Liver (tissue), 9 donors: ENCODE results near the gene OAS2. TPM values are rescaled to one million over a fixed set of nuclear protein-coding genes. Genes with fewer than 3 reads are reported as not detected.

ENCODE experiments used
- DNase-seq: peaks from one replicate; pipeline ENCODE4 v3.0.0-alpha.2; 2017; ENCODE audit warnings: low spot score
- H3K27ac ChIP-seq, 2 donors: one replicate each; pipeline ENCODE4 v1.7.0; 2013; ENCODE audit warnings: inconsistent platforms in 2 of 2, low read length in 2 of 2, control low read depth in 1 of 2, low read depth in 1 of 2, mild to moderate bottlenecking in 1 of 2
- H3K27me3 ChIP-seq, 4 donors: one replicate each; pipeline versions ENCODE4 v1.6.1 to v1.7.0; 2013; ENCODE audit warnings: low read length in 3 of 4, inconsistent platforms in 1 of 4, mild to moderate bottlenecking in 1 of 4, moderate library complexity in 1 of 4; ENCODE audit not compliant: control insufficient read depth in 4 of 4, insufficient read depth in 4 of 4
- H3K36me3 ChIP-seq, 4 donors: one replicate each; pipeline versions ENCODE4 v1.6.1 to v1.7.0; 2013; ENCODE audit warnings: low read length in 3 of 4, mild to moderate bottlenecking in 3 of 4, low read depth in 1 of 4, moderate library complexity in 1 of 4; ENCODE audit not compliant: control insufficient read depth in 4 of 4, insufficient read depth in 3 of 4
- H3K4me1 ChIP-seq, 4 donors: one replicate each; pipeline versions ENCODE4 v1.6.1 to v1.7.0; 2013; ENCODE audit warnings: low read length in 3 of 4, mild to moderate bottlenecking in 3 of 4, moderate library complexity in 1 of 4; ENCODE audit not compliant: control insufficient read depth in 4 of 4, insufficient read depth in 4 of 4
- H3K4me3 ChIP-seq, 3 donors: one replicate each; pipeline versions ENCODE4 v1.6.1 to v1.7.0; 2013; ENCODE audit warnings: low read length in 3 of 3, control low read depth in 1 of 3, low read depth in 1 of 3, mild to moderate bottlenecking in 1 of 3
- H3K9ac ChIP-seq, 2 donors: one replicate each; pipeline ENCODE4 v1.7.0; 2013; ENCODE audit warnings: low read length in 2 of 2, mild to moderate bottlenecking in 2 of 2, moderate library complexity in 2 of 2, control low read depth in 1 of 2, low read depth in 1 of 2
- H3K9me3 ChIP-seq, 4 donors: one replicate each; pipeline versions ENCODE4 v1.6.1 to v1.7.0; 2013; ENCODE audit warnings: low read length in 3 of 4; ENCODE audit not compliant: control insufficient read depth in 4 of 4
- ATF3 ChIP-seq: IDR thresholded peaks from 2 replicates; pipeline ENCODE4 v1.6.1; 2016; ENCODE audit warnings: antibody characterized with exemption
- EGR1 ChIP-seq, 2 donors: IDR thresholded peaks; 2 replicates each; pipeline ENCODE4 v1.6.1; 2016 to 2018; ENCODE audit warnings: antibody characterized with exemption in 2 of 2, low read depth in 2 of 2
- FOXA1 ChIP-seq: IDR thresholded peaks from 2 replicates; pipeline ENCODE4 v1.6.1; 2016; ENCODE audit warnings: antibody characterized with exemption
- FOXA2 ChIP-seq: IDR thresholded peaks from 2 replicates; pipeline ENCODE4 v1.6.1; 2016; ENCODE audit warnings: antibody characterized with exemption
- GABPA ChIP-seq, 2 donors: IDR thresholded peaks in 1 of 2; conservative IDR thresholded peaks in 1 of 2; 2 replicates each; pipeline ENCODE4 v1.6.1; 2016; ENCODE audit warnings: antibody characterized with exemption in 2 of 2, mild to moderate bottlenecking in 1 of 2, moderate library complexity in 1 of 2
- HNF4A ChIP-seq, 2 donors: conservative IDR thresholded peaks; 2 replicates each; pipeline ENCODE4 v1.6.1; 2016; ENCODE audit warnings: antibody characterized with exemption in 2 of 2, mild to moderate bottlenecking in 2 of 2
- HNF4G ChIP-seq: IDR thresholded peaks from 2 replicates; pipeline ENCODE4 v1.6.1; 2016; ENCODE audit warnings: antibody characterized with exemption
- JUND ChIP-seq, 2 donors: IDR thresholded peaks; 2 replicates each; pipeline ENCODE4 v1.6.1; 2016; ENCODE audit warnings: antibody characterized with exemption in 2 of 2
- MAX ChIP-seq: IDR thresholded peaks from 2 replicates; pipeline ENCODE4 v1.6.1; 2016; ENCODE audit warnings: antibody characterized with exemption
- NR2F2 ChIP-seq: IDR thresholded peaks from 2 replicates; pipeline ENCODE4 v1.6.1; 2016; ENCODE audit warnings: antibody characterized with exemption
- RAD21 ChIP-seq, 2 donors: IDR thresholded peaks; 2 replicates each; pipeline ENCODE4 v1.6.1; 2016; ENCODE audit warnings: antibody characterized with exemption in 2 of 2, mild to moderate bottlenecking in 2 of 2
- REST ChIP-seq: IDR thresholded peaks from 2 replicates; pipeline ENCODE4 v1.6.1; 2016; ENCODE audit warnings: antibody characterized with exemption, mild to moderate bottlenecking
- RXRA ChIP-seq, 2 donors: IDR thresholded peaks; 2 replicates each; pipeline ENCODE4 v1.6.1; 2017 to 2018; ENCODE audit warnings: antibody characterized with exemption in 2 of 2, mild to moderate bottlenecking in 1 of 2
- SP1 ChIP-seq: IDR thresholded peaks from 2 replicates; pipeline ENCODE4 v1.6.1; 2018; ENCODE audit warnings: antibody characterized with exemption, mild to moderate bottlenecking
- TAF1 ChIP-seq: conservative IDR thresholded peaks from 2 replicates; pipeline ENCODE4 v1.6.1; 2016; ENCODE audit warnings: antibody characterized with exemption, mild to moderate bottlenecking
- YY1 ChIP-seq: IDR thresholded peaks from 2 replicates; pipeline ENCODE4 v1.6.1; 2016; ENCODE audit warnings: antibody characterized with exemption, mild to moderate bottlenecking
- ZBTB33 ChIP-seq: IDR thresholded peaks from 2 replicates; pipeline ENCODE4 v1.6.1; 2016; ENCODE audit warnings: antibody characterized with exemption
- WGBS: extraction: QIAGEN DNeasy Blood & Tissue Kit; methylation state at CpG from one replicate; pipeline ENCODE4 v1.1.7; 2013; 5-methylcytosine and 5-hydroxymethylcytosine counted together
- polyA plus RNA-seq, 2 donors: library from polyadenylated mRNA; stranded (reverse) in 1 of 2; unstranded in 1 of 2; fragments of 200-250 nt in 1 of 2; fragments of >200 nt in 1 of 2; fragmentation: Nextera tagmentation in 1 of 2; extraction: Ambion mirVana in 1 of 2; gene quantifications; one replicate each; pipeline versions ENCODE4 v1.2.1 to v1.2.3, GENCODE V29; 2013 to 2015
- total RNA-seq, 2 donors: library from RNA; depleted of rRNA; stranded (reverse); fragments of >200 nt; gene quantifications; one replicate each; pipeline ENCODE4 v1.2.3, GENCODE V29; 2014
- donor health status: healthy.
- donor health status: healthy.
- donor health status: healthy.
- donor health status: healthy.
- donor health status: healthy.

Gene OAS2
- total and polyA plus RNA-seq, 4 donors, result 3.3 to 9.4 (median 6.9) TPM

- peaks cover 0 to 2% (median 0%) of the 10 kb centered on the region in 4 donors for H3K9me3 ChIP-seq
- 96% methylated on average over 7 of the region's 7 CpGs for WGBS
- no peaks in the 10 kb centered on the region for H3K27me3 ChIP-seq
- no peaks in the 10 kb centered on the region for H3K4me1 ChIP-seq
- peaks cover 0 to 10% (median 1%) of the 10 kb centered on the region in 4 donors for H3K36me3 ChIP-seq
- no peak for TF ChIP-seq EGR1 (IDR thresholded peaks at IDR 0.05; ENCODE audit: low read depth in 2 of 2)
- TF ChIP-seq FOXA2, result no peak
- no peak for TF ChIP-seq HNF4G
- TF ChIP-seq MAX, result no peak
- TF ChIP-seq ZBTB33, result no peak
- no peak for TF ChIP-seq RXRA (IDR thresholded peaks at IDR 0.05)
- TF ChIP-seq SP1, result no peak
- TF ChIP-seq FOXA1, result no peak
- no peak for TF ChIP-seq YY1
- TF ChIP-seq REST, result no peak
- TF ChIP-seq GABPA (IDR thresholded peaks at IDR 0.05 in 1 of 2, conservative IDR thresholded peaks at IDR 0.05 in 1 of 2), result no peak
- TF ChIP-seq TAF1, result no peak
- TF ChIP-seq HNF4A (conservative IDR thresholded peaks at IDR 0.05), result no peak
- DNase-seq, result no peak
- no peak overlapping the region for H3K27ac ChIP-seq
- no peak overlapping the region for H3K9ac ChIP-seq
- no peak overlapping the region for H3K4me3 ChIP-seq
Observed at GRCh38 chr12:112986291-112986800, 8.0 kb downstream of the OAS2 start.

GRCh38 chr12:112987561-112987960 lies 9.2 kb downstream of the OAS2 start:
- WGBS, result 92% methylated on average over 2 of the region's 2 CpGs
- no peaks in the 10 kb centered on the region for H3K27me3 ChIP-seq
- TF ChIP-seq REST (no peak), TAF1 (no peak), FOXA1 (no peak), FOXA2 (no peak), RAD21 (IDR thresholded peaks at IDR 0.05) (no peak), YY1 (no peak), ZBTB33 (no peak), ATF3 (no peak), NR2F2 (no peak), SP1 (no peak), HNF4G (no peak), MAX (no peak), GABPA (IDR thresholded peaks at IDR 0.05 in 1 of 2, conservative IDR thresholded peaks at IDR 0.05 in 1 of 2) (no peak), JUND (IDR thresholded peaks at IDR 0.05) (no peak), RXRA (IDR thresholded peaks at IDR 0.05) (no peak)

More at GRCh38 chr12:112987561-112987960, 9.2 kb downstream of the OAS2 start:
- H3K4me1 ChIP-seq, result no peaks in the 10 kb centered on the region
- no peak for DNase-seq
- H3K4me3 ChIP-seq, result no peak overlapping the region
- peaks cover 0 to 10% (median 1%) of the 10 kb centered on the region in 4 donors for H3K36me3 ChIP-seq
- H3K9me3 ChIP-seq, result no peaks in the 10 kb centered on the region
- H3K27ac ChIP-seq, result no peak overlapping the region
- no peak overlapping the region for H3K9ac ChIP-seq
